T-cell (primary cell): ENCODE measurements around the gene SYNGR2. TPM values are rescaled to one million over a fixed set of nuclear protein-coding genes. Genes with fewer than 3 reads are reported as not detected.
A peak's percentile ranks its signal among the peaks of the same experiment; 100 is the strongest.

Source experiments
- ATAC-seq, 4 experiments: fragments of 200-7000 bp in 3 of 4; fragments of 150-1000 bp in 1 of 4; cut with Tn5 transposase; replicated peaks in 1 of 4; 1 replicate in 3 of 4; 2 replicates in 1 of 4; pipeline ENCODE4 v1.10.0; 2021; ENCODE audit warnings: moderate library complexity in 3 of 4, mild to moderate bottlenecking in 2 of 4, moderate number of reproducible peaks in 1 of 4
- CTCF ChIA-PET, 2 donors: fragments of 300-600 bp; sonication (Branson Sonifier 250); formaldehyde crosslinking; loops; one replicate each; lab custom pipeline; 2022; ENCODE audit warnings: antibody characterized with exemption in 2 of 2; lab: Charles Lee
- POLR2A ChIA-PET, 2 donors: fragments of 300-600 bp; sonication (Branson Sonifier 250); formaldehyde crosslinking; loops; one replicate each; lab custom pipeline; 2022; ENCODE audit warnings: antibody characterized with exemption in 2 of 2; lab: Charles Lee
- DNase-seq, 35 experiments: peaks; one replicate each; pipeline versions ENCODE4 v3.0.0 to v3.0.0-alpha.2; 2013 to 2023
- H3K27ac ChIP-seq: one replicate; pipeline ENCODE4 v1.5.1; 2013; ENCODE audit warnings: low read length
- H3K27me3 ChIP-seq, 2 experiments: replicated peaks in 1 of 2; 1 replicate in 1 of 2; 2 replicates in 1 of 2; pipeline versions ENCODE4 v1.6.1 to v1.7.0; 2013; ENCODE audit warnings: low read length in 1 of 2, mixed read lengths in 1 of 2; ENCODE audit not compliant: control insufficient read depth in 2 of 2, insufficient read depth in 2 of 2; ENCODE audit errors: extremely low read depth in 1 of 2
- H3K36me3 ChIP-seq, 2 donors: 1 replicate in 1 of 2; 2 replicates in 1 of 2; pipeline versions ENCODE4 v1.6.1 to v1.7.0; 2013; ENCODE audit warnings: low read length in 1 of 2; ENCODE audit not compliant: control insufficient read depth in 2 of 2, insufficient read depth in 1 of 2; ENCODE audit errors: extremely low read depth in 1 of 2
- H3K4me1 ChIP-seq, 2 experiments: 1 replicate in 1 of 2; 2 replicates in 1 of 2; pipeline versions ENCODE4 v1.6.1 to v1.7.0; 2013; ENCODE audit warnings: low read length in 2 of 2, mixed read lengths in 1 of 2; ENCODE audit not compliant: insufficient read depth in 2 of 2, control insufficient read depth in 1 of 2; ENCODE audit errors: extremely low read depth in 1 of 2
- H3K4me3 ChIP-seq, 2 donors: 1 replicate in 1 of 2; 2 replicates in 1 of 2; pipeline versions ENCODE4 v1.5.1 to v1.7.0; 2013; ENCODE audit warnings: mild to moderate bottlenecking in 2 of 2, low read length in 1 of 2, moderate library complexity in 1 of 2; ENCODE audit not compliant: control insufficient read depth in 1 of 2; ENCODE audit errors: extremely low read depth in 1 of 2
- H3K9me3 ChIP-seq: 2 replicates; pipeline ENCODE4 v1.7.0; 2013
- H3K27ac Mint-ChIP-seq, 2 donors: one replicate each; pipeline ENCODE4 v1.8.0; 2020 to 2021; ENCODE audit warnings: mild to moderate bottlenecking in 2 of 2, mixed read lengths in 2 of 2
- H3K27me3 Mint-ChIP-seq, 2 donors: one replicate each; pipeline ENCODE4 v1.8.0; 2021 to 2022; ENCODE audit warnings: mixed read lengths in 2 of 2
- H3K36me3 Mint-ChIP-seq: one replicate; pipeline ENCODE4 v1.8.0; 2021; ENCODE audit warnings: mixed read lengths
- H3K4me1 Mint-ChIP-seq, 3 donors: one replicate each; pipeline ENCODE4 v1.8.0; 2020 to 2022; ENCODE audit warnings: mixed read lengths in 3 of 3, mild to moderate bottlenecking in 1 of 3
- H3K4me3 Mint-ChIP-seq, 3 donors: one replicate each; pipeline ENCODE4 v1.8.0; 2020 to 2022; ENCODE audit warnings: mild to moderate bottlenecking in 3 of 3, mixed read lengths in 3 of 3, moderate library complexity in 3 of 3
- H3K9me3 Mint-ChIP-seq, 3 donors: one replicate each; pipeline ENCODE4 v1.8.0; 2020 to 2022; ENCODE audit warnings: mixed read lengths in 3 of 3
- WGBS: methylation state at CpG from one replicate; pipeline ENCODE4 v1.1.5; 2013; ENCODE audit warnings: missing lambda C conversion rate; ENCODE audit not compliant: insufficient coverage; 5-methylcytosine and 5-hydroxymethylcytosine counted together
- total RNA-seq, 35 experiments: library from RNA in 6 of 35; stranded (reverse) in 6 of 35; fragments of 120-200 nt in 1 of 35; gene quantifications; one replicate each; pipeline versions ENCODE4 v1.2.1 to v1.2.4 and lab custom pipeline; 2013 to 2026

SYNGR2 gene
- total RNA-seq, 5 donors from 2014 or later (not counting 1 experiment from before 2014, with no cell fraction given) = 56.0 to 86.3 (median 74.6) TPM

GRCh38 chr17:78186692-78187595, 18.6 kb downstream of the SYNGR2 start, which contains the start of the genes AFMID and TK1:
Gene AFMID, plus strand, starts transcription at chr17:78187362. Its CDS starts 9 bp downstream, at chr17:78187371.
Gene TK1, minus strand, starts transcription at chr17:78187052. Its CDS starts 58 bp downstream, at chr17:78186994.
- no peaks in the 10 kb centered on the region for H3K36me3 Mint-ChIP-seq

GRCh38 chr17:78196716-78197115, 28.3 kb downstream of the SYNGR2 start:
- H3K4me3 Mint-ChIP-seq = no peak overlapping the region
- WGBS = 83% methylated on average over 1 of the region's 5 CpGs
- H3K4me1 ChIP-seq = no peaks in the 10 kb centered on the region
- no peaks in the 10 kb centered on the region for H3K36me3 Mint-ChIP-seq
- H3K27me3 Mint-ChIP-seq = no peaks in the 10 kb centered on the region
- H3K9me3 Mint-ChIP-seq = no peaks in the 10 kb centered on the region
- DNase-seq (no peak), ATAC-seq (no peak)
- POLR2A ChIA-PET = no interaction called here
- H3K36me3 ChIP-seq = no peaks in the 10 kb centered on the region
- H3K9me3 ChIP-seq = no peaks in the 10 kb centered on the region
- CTCF ChIA-PET = no interaction called here
- no peaks in the 10 kb centered on the region for H3K27me3 ChIP-seq
- H3K4me1 Mint-ChIP-seq = peaks cover 0 to 2% (median 0%) of the 10 kb centered on the region in 3 donors
- H3K4me3 ChIP-seq = no peak overlapping the region
- no peak overlapping the region for H3K27ac Mint-ChIP-seq
- no peak overlapping the region for H3K27ac ChIP-seq

More at GRCh38 chr17:78186692-78187595, 18.6 kb downstream of the SYNGR2 start, which contains the start of the genes AFMID and TK1:
- peak; percentile 85 to 90 (median 88) for ATAC-seq
- peaks cover 0 to 12% (median 8%) of the 10 kb centered on the region in 3 donors for H3K4me1 Mint-ChIP-seq
- Histone ChIP-seq H3K9me3 (no peaks in the 10 kb centered on the region), H3K4me3 (peak within 1 kb of the TSS; percentile 59 to 79), H3K27me3 (no peaks in the 10 kb centered on the region), H3K27ac (no peak within 1 kb of the TSS), H3K36me3 (no peaks in the 10 kb centered on the region), H3K4me1 (peaks cover 0 to 16% of the 10 kb centered on the region in 2 experiments)
- peak; percentile 35 to 82 (median 59) for DNase-seq
- POLR2A ChIA-PET = no interaction called here
- H3K27ac Mint-ChIP-seq = peak within 1 kb of the TSS; percentile 56 to 68
- H3K4me3 Mint-ChIP-seq = peak within 1 kb of the TSS; percentile 63 to 82 (median 75)
- CTCF ChIA-PET = interaction anchor here (0.6 to 1.0 kb wide), 4 partner anchors 47 to 1807 kb away, joined by 3 to 5 read pairs (median 4); no protein-coding TSS in a partner anchor
- WGBS = 5% methylated on average over 53 of the region's 57 CpGs
- H3K9me3 Mint-ChIP-seq = no peaks in the 10 kb centered on the region
- H3K27me3 Mint-ChIP-seq = no peaks in the 10 kb centered on the region

- ATAC-seq (no peak), DNase-seq (no peak)
- ChIA-PET POLR2A (no interaction called here), CTCF (interaction anchor here in 1 of 2 donors (0.5 kb wide), 1 partner anchor 20 kb away, joined by 5 read pairs; no protein-coding TSS in a partner anchor)
- Mint-ChIP-seq H3K4me3 (no peak overlapping the region), H3K27me3 (no peaks in the 10 kb centered on the region), H3K27ac (no peak overlapping the region), H3K9me3 (no peaks in the 10 kb centered on the region), H3K36me3 (no peaks in the 10 kb centered on the region), H3K4me1 (peaks cover 0 to 2% (median 0%) of the 10 kb centered on the region in 3 donors)
- no peaks in the 10 kb centered on the region for H3K9me3 ChIP-seq
- WGBS = 98% methylated on average over 9 of the region's 9 CpGs
- no peak overlapping the region for H3K27ac ChIP-seq
- no peaks in the 10 kb centered on the region for H3K4me1 ChIP-seq
- H3K4me3 ChIP-seq = no peak overlapping the region
- H3K27me3 ChIP-seq = no peaks in the 10 kb centered on the region
- H3K36me3 ChIP-seq = no peaks in the 10 kb centered on the region
These were observed 28.9 kb downstream of the SYNGR2 start for GRCh38 chr17:78197147-78197832.

GRCh38 chr17:78200451-78200850, 32.1 kb downstream of the SYNGR2 start:
- H3K27ac Mint-ChIP-seq = no peak overlapping the region
- WGBS = 93% methylated on average over 6 of the region's 6 CpGs
- H3K4me3 Mint-ChIP-seq = no peak overlapping the region
- ChIA-PET CTCF (no interaction called here), POLR2A (no interaction called here)
- peaks cover 0 to 2% (median 0%) of the 10 kb centered on the region in 3 donors for H3K4me1 Mint-ChIP-seq
- H3K9me3 ChIP-seq = no peaks in the 10 kb centered on the region
- ATAC-seq (no peak), DNase-seq (no peak)
- no peak overlapping the region for H3K4me3 ChIP-seq
- H3K27ac ChIP-seq = no peak overlapping the region
- H3K36me3 Mint-ChIP-seq = no peaks in the 10 kb centered on the region
- no peaks in the 10 kb centered on the region for H3K4me1 ChIP-seq
- no peaks in the 10 kb centered on the region for H3K36me3 ChIP-seq
- no peaks in the 10 kb centered on the region for H3K27me3 Mint-ChIP-seq
- no peaks in the 10 kb centered on the region for H3K9me3 Mint-ChIP-seq
- no peaks in the 10 kb centered on the region for H3K27me3 ChIP-seq

GRCh38 chr17:78202666-78203065, 34.3 kb downstream of the SYNGR2 start:
- H3K4me3 ChIP-seq = no peak overlapping the region
- no peaks in the 10 kb centered on the region for H3K4me1 ChIP-seq
- WGBS = 91% methylated on average over 8 of the region's 8 CpGs
- no peaks in the 10 kb centered on the region for H3K9me3 ChIP-seq
- DNase-seq = no peak
- Mint-ChIP-seq H3K4me3 (no peak overlapping the region), H3K9me3 (no peaks in the 10 kb centered on the region), H3K4me1 (peaks cover 0 to 2% (median 0%) of the 10 kb centered on the region in 3 donors), H3K27me3 (no peaks in the 10 kb centered on the region), H3K27ac (no peak overlapping the region), H3K36me3 (no peaks in the 10 kb centered on the region)
- CTCF ChIA-PET = interaction anchor here (0.7 to 0.8 kb wide), 4 partner anchors 13 to 244 kb away, joined by 4 to 8 read pairs (median 4); partner anchors contain the start of gene TNRC6C (in 1 of the 2)
- H3K36me3 ChIP-seq = no peaks in the 10 kb centered on the region
- H3K27me3 ChIP-seq = no peaks in the 10 kb centered on the region
- POLR2A ChIA-PET = interaction anchor here in 1 of 2 donors (0.7 kb wide), 1 partner anchor 39 kb away, joined by 3 read pairs; no protein-coding TSS in a partner anchor
- ATAC-seq = no peak
- H3K27ac ChIP-seq = no peak overlapping the region
